ENCODE data around the gene XIST. TPM values are rescaled to one million over a fixed set of nuclear protein-coding genes. Genes with fewer than 3 reads are reported as not detected.

The XIST gene
- total RNA-seq, 6 experiments from 2014 or later, result not detected

DNA sequence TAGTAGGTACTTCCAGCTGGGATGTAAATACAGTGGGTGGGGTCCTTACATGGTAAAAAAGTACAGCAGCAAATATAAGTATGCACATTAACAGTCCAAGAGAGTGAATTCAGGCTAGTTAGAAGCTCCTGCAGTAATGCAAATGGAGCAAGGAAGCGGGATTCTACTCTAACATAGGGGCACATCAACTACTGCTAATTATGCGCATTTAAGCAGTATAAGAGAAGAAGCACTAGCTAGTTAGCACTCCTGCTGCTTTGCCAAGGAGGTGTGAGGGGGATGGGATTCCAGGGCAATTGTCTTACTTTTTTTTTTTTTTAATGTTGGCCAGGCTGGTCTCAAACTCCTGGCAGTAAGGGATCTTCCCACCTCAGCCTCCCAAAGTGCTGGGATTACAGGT is 5.4 kb downstream of the XIST start:
- H3K27me3 Mint-ChIP-seq (ENCODE audit: insufficient read depth), result peaks cover 6% of the 10 kb centered on the region
- H3K36me3 Mint-ChIP-seq (ENCODE audit: low read depth), result no peaks in the 10 kb centered on the region
- TF ChIP-seq, protein P1, sequence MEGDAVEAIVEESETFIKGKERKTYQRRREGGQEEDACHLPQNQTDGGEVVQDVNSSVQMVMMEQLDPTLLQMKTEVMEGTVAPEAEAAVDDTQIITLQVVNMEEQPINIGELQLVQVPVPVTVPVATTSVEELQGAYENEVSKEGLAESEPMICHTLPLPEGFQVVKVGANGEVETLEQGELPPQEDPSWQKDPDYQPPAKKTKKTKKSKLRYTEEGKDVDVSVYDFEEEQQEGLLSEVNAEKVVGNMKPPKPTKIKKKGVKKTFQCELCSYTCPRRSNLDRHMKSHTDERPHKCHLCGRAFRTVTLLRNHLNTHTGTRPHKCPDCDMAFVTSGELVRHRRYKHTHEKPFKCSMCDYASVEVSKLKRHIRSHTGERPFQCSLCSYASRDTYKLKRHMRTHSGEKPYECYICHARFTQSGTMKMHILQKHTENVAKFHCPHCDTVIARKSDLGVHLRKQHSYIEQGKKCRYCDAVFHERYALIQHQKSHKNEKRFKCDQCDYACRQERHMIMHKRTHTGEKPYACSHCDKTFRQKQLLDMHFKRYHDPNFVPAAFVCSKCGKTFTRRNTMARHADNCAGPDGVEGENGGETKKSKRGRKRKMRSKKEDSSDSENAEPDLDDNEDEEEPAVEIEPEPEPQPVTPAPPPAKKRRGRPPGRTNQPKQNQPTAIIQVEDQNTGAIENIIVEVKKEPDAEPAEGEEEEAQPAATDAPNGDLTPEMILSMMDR (IDR thresholded peaks at IDR 0.05), result no peak
- no peak overlapping the region for H3K27ac Mint-ChIP-seq
- H3K4me1 Mint-ChIP-seq (ENCODE audit: low read depth), result no peaks in the 10 kb centered on the region
- no peak overlapping the region for H3K4me3 Mint-ChIP-seq
- no peak for DNase-seq
- H3K9me3 Mint-ChIP-seq, result no peaks in the 10 kb centered on the region

DNA sequence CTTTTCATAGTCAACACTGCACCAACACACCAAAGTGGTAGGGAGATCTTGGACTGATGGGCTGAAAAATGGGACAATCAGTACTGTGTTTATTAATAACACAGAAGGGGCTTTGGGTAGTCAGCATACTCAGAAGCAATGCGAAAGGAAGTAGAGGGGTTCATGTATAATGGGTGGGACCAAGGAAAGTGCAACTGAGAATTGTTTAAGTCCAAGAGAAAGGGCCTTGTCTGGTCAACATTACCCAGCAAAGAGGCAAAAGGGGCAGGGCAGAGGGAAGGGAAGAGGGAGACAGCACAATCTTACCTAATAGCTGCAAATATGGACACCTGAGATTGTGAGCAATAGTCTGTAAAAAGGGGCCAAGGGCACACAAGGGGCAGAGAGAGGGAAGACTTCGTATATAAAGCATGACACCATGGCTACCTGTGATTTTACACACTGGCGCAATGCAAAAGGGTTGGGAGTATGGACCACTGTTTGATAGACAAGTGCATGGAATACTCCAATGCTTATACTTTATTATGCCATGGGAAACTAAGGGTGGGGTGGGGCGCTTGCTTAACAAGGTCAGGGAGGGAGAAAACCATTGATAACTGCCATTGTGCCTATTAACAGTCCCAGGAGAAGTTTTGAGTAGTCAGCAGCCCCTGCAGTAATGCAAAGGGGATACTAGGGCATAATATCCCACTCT is 9.8 kb downstream of the XIST start:
- Mint-ChIP-seq H3K9me3 (no peaks in the 10 kb centered on the region), H3K27me3 (ENCODE audit: insufficient read depth) (peaks cover 6% of the 10 kb centered on the region), H3K36me3 (ENCODE audit: low read depth) (no peaks in the 10 kb centered on the region), H3K4me1 (ENCODE audit: low read depth) (no peaks in the 10 kb centered on the region), H3K27ac (no peak overlapping the region), H3K4me3 (no peak overlapping the region)
- DNase-seq, result no peak
- TF ChIP-seq, protein P1 (IDR thresholded peaks at IDR 0.05), result no peak

DNA sequence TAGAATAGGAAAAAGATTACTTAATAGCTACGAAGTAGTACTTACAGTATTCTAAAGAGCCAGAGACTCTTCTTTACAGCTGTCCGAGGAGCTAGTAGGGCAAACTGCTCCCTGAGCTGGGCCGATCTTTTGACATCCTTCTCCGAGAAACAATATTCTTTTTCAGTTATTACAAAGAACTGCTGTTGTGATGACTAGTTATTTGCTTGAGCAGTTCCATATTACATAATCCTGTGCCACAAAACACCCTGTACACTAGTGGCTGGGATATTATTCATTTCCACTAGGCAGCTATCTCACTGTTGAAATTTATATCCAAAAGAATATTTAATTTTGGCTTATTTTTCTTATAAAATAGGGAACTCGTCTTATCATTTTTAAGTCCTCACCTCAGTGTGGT is 11.2 kb downstream of the XIST start:
- DNase-seq, result no peak
- peaks cover 6% of the 10 kb centered on the region for H3K27me3 Mint-ChIP-seq (ENCODE audit: insufficient read depth)
- H3K4me1 Mint-ChIP-seq (ENCODE audit: low read depth), result no peaks in the 10 kb centered on the region
- TF ChIP-seq, protein P1 (IDR thresholded peaks at IDR 0.05), result no peak
- H3K9me3 Mint-ChIP-seq, result no peaks in the 10 kb centered on the region
- H3K36me3 Mint-ChIP-seq (ENCODE audit: low read depth), result no peaks in the 10 kb centered on the region
- no peak overlapping the region for H3K4me3 Mint-ChIP-seq
- no peak overlapping the region for H3K27ac Mint-ChIP-seq

DNA sequence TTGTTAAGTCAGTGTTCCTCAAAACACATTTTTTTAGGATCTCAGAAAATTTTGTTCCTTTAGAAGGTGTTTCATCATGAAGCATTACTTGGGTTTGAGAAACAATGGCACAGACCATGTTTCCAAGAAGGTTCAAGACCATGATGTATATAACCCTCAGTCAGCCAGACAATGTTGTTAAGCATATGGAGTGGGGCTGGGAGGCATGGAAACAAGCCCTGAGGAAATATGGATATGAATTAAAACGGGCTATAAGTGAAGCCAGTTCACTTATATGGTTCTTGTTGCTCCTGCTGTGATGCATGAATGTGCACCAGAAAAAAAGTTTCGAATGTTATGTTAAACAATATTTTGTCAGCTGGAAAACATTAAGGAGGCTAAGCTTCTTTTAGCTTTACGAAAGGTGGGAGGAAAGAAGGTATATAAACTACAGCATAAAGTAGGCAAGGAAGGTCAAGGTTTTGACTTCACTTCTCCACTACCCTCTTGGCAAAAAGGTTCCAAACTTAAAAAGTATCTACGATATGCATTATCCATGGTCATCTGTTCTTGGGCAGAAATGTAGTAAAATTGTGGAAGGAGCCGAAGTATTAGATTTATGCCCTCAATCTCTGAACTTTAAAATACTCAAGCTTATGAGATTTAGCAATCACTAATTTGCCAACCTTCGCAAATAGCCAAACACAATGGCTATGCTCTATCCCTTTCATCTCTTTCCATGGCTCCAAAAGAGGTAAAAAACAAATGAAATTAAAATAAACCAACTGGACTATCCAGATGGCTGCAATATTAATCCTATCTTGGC is 12.2 kb downstream of the XIST start:
- Mint-ChIP-seq H3K27ac (no peak overlapping the region), H3K4me1 (ENCODE audit: low read depth) (no peaks in the 10 kb centered on the region), H3K9me3 (no peaks in the 10 kb centered on the region), H3K27me3 (ENCODE audit: insufficient read depth) (peaks cover 6% of the 10 kb centered on the region), H3K4me3 (no peak overlapping the region), H3K36me3 (ENCODE audit: low read depth) (no peaks in the 10 kb centered on the region)
- no peak for DNase-seq
- TF ChIP-seq, protein P1 (IDR thresholded peaks at IDR 0.05), result no peak

- Mint-ChIP-seq H3K27me3 (ENCODE audit: insufficient read depth) (peaks cover 4% of the 10 kb centered on the region), H3K36me3 (ENCODE audit: low read depth) (no peaks in the 10 kb centered on the region), H3K4me1 (ENCODE audit: low read depth) (no peaks in the 10 kb centered on the region), H3K9me3 (no peaks in the 10 kb centered on the region), H3K4me3 (no peak overlapping the region), H3K27ac (no peak overlapping the region)
- no peak for DNase-seq
- TF ChIP-seq, protein P1 (IDR thresholded peaks at IDR 0.05), result no peak
These were observed 13.4 kb downstream of the XIST start for GRCh38 chrX:73839152-73839551.
